Smooth muscle cell (in vitro differentiated cells): Measurements from ENCODE around the gene TASL. TPM values are rescaled to one million over a fixed set of nuclear protein-coding genes. Genes with fewer than 3 reads are reported as not detected.

Experiments
- DNase-seq: peaks from one replicate; lab custom pipeline; 2025; ENCODE audit not compliant: unreplicated experiment; lab: John Stamatoyannopoulos, UW
- H2AFZ ChIP-seq: fragments of 200-600 bp; sonication (generic); 2 replicates; pipeline ENCODE4 v1.6.0; 2016; ENCODE audit warnings: antibody characterized with exemption, low read depth, mild to moderate bottlenecking
- H3F3A ChIP-seq: fragments of 200-600 bp; sonication (generic); 2 replicates; pipeline ENCODE4 v1.6.0; 2017; ENCODE audit warnings: antibody characterized with exemption, low read depth
- H3K27ac ChIP-seq: fragments of 200-600 bp; sonication (generic); 2 replicates; pipeline ENCODE4 v1.5.1; 2016; ENCODE audit warnings: low read depth, mild to moderate bottlenecking
- H3K27me3 ChIP-seq: fragments of 200-600 bp; sonication (generic); 2 replicates; pipeline ENCODE4 v1.6.1; 2016; ENCODE audit warnings: low read depth, mild to moderate bottlenecking
- H3K36me3 ChIP-seq: fragments of 200-600 bp; sonication (generic); 2 replicates; pipeline ENCODE4 v1.5.1; 2016; ENCODE audit warnings: low read depth
- H3K4me1 ChIP-seq: fragments of 200-600 bp; sonication (generic); 2 replicates; pipeline ENCODE4 v1.5.1; 2016; ENCODE audit warnings: low read depth
- H3K4me2 ChIP-seq: fragments of 200-600 bp; sonication (generic); 2 replicates; pipeline ENCODE4 v1.6.0; 2016; ENCODE audit warnings: mild to moderate bottlenecking
- H3K4me3 ChIP-seq: fragments of 200-600 bp; sonication (generic); 2 replicates; pipeline ENCODE4 v1.5.1; 2016; ENCODE audit warnings: mild to moderate bottlenecking
- H3K79me2 ChIP-seq: fragments of 200-600 bp; sonication (generic); 2 replicates; pipeline ENCODE4 v1.6.0; 2016; ENCODE audit warnings: low read depth, mild to moderate bottlenecking
- H3K9ac ChIP-seq: fragments of 200-600 bp; sonication (generic); 2 replicates; pipeline ENCODE4 v1.6.0; 2016; ENCODE audit warnings: low read depth
- H3K9me3 ChIP-seq: fragments of 200-600 bp; sonication (generic); replicated peaks from 2 replicates; pipeline ENCODE4 v1.5.1; 2016; ENCODE audit warnings: low read depth
- H4K20me1 ChIP-seq: fragments of 200-600 bp; sonication (generic); 2 replicates; pipeline ENCODE4 v1.6.0; 2016; ENCODE audit warnings: low read depth
- CTCF ChIP-seq: fragments of 200-600 bp; sonication (generic); IDR thresholded peaks from 2 replicates; pipeline ENCODE4 v1.5.1; 2017; ENCODE audit warnings: borderline replicate concordance, mild to moderate bottlenecking, antibody characterized with exemption; ENCODE audit not compliant: insufficient read depth, poor library complexity, severe bottlenecking
- WGBS: methylation state at CpG from one replicate; pipeline ENCODE4 v1.1.7; 2016; ENCODE audit warnings: low lambda C conversion rate; 5-methylcytosine and 5-hydroxymethylcytosine counted together
- polyA plus RNA-seq: library from polyadenylated mRNA; unstranded; fragments of >200 nt; fragmentation: Nextera tagmentation; extraction: Ambion mirVana; gene quantifications from 2 replicates; pipeline ENCODE4 v1.2.1, GENCODE V29; 2016
- total RNA-seq: library from RNA; depleted of rRNA; stranded (reverse); fragments of >200 nt; gene quantifications from 2 replicates; pipeline ENCODE4 v1.2.3, GENCODE V29; 2014

TASL gene
- total and polyA plus RNA-seq, 2 experiments from 2014 or later = not detected

- Histone ChIP-seq H2AFZ (no peak overlapping the region), H3K27ac (no peak overlapping the region)
- WGBS = 72% methylated on average over 3 of the region's 3 CpGs
Measured at GRCh38 chrX:30592831-30593230, 15.3 kb upstream of the TASL start.

GRCh38 chrX:30590368-30590767, 12.8 kb upstream of the TASL start:
- H3K27ac ChIP-seq = no peak overlapping the region
- H3K9me3 ChIP-seq = no peaks in the 10 kb centered on the region
- no peak for TF ChIP-seq CTCF
- no peak overlapping the region for H3K4me2 ChIP-seq
- H4K20me1 ChIP-seq = no peaks in the 10 kb centered on the region
- no peaks in the 10 kb centered on the region for H3K27me3 ChIP-seq
- no peaks in the 10 kb centered on the region for H3K4me1 ChIP-seq
- 79% methylated on average over 3 of the region's 3 CpGs for WGBS
- no peaks in the 10 kb centered on the region for H3K36me3 ChIP-seq
- H3F3A ChIP-seq = no peaks in the 10 kb centered on the region
- no peak overlapping the region for H3K4me3 ChIP-seq
- H2AFZ ChIP-seq = no peak overlapping the region
- H3K79me2 ChIP-seq = no peaks in the 10 kb centered on the region
- no peak overlapping the region for H3K9ac ChIP-seq
- no peak for DNase-seq

More at GRCh38 chrX:30592831-30593230, 15.3 kb upstream of the TASL start:
- no peaks in the 10 kb centered on the region for H3K4me1 ChIP-seq
- H3K79me2 ChIP-seq = no peaks in the 10 kb centered on the region
- H3K4me2 ChIP-seq = no peak overlapping the region
- no peaks in the 10 kb centered on the region for H3F3A ChIP-seq
- H3K4me3 ChIP-seq = no peak overlapping the region
- no peak for DNase-seq
- no peaks in the 10 kb centered on the region for H3K36me3 ChIP-seq
- no peak overlapping the region for H3K9ac ChIP-seq
- H3K9me3 ChIP-seq = no peaks in the 10 kb centered on the region
- no peak for TF ChIP-seq CTCF
- no peaks in the 10 kb centered on the region for H4K20me1 ChIP-seq
- no peaks in the 10 kb centered on the region for H3K27me3 ChIP-seq

- Histone ChIP-seq H3K27me3 (no peaks in the 10 kb centered on the region), H3K9me3 (no peaks in the 10 kb centered on the region), H3F3A (no peaks in the 10 kb centered on the region), H3K9ac (no peak overlapping the region), H3K79me2 (no peaks in the 10 kb centered on the region), H3K27ac (no peak overlapping the region), H3K4me1 (no peaks in the 10 kb centered on the region), H2AFZ (no peak overlapping the region), H3K36me3 (no peaks in the 10 kb centered on the region), H3K4me3 (no peak overlapping the region), H3K4me2 (no peak overlapping the region), H4K20me1 (no peaks in the 10 kb centered on the region)
- WGBS = 66% methylated on average over 5 of the region's 5 CpGs
- TF ChIP-seq CTCF = no peak
- DNase-seq = no peak
Measured at GRCh38 chrX:30589146-30589888, 11.8 kb upstream of the TASL start.

GRCh38 chrX:30586516-30586915, 8.9 kb upstream of the TASL start:
- no peak overlapping the region for H3K4me3 ChIP-seq
- H3F3A ChIP-seq = no peaks in the 10 kb centered on the region
- WGBS = 42% methylated on average over 1 of the region's 1 CpG
- no peak for DNase-seq
- H3K79me2 ChIP-seq = no peaks in the 10 kb centered on the region
- TF ChIP-seq CTCF = no peak
- no peaks in the 10 kb centered on the region for H3K4me1 ChIP-seq
- no peak overlapping the region for H3K9ac ChIP-seq
- no peak overlapping the region for H2AFZ ChIP-seq
- H3K4me2 ChIP-seq = no peak overlapping the region
- no peaks in the 10 kb centered on the region for H4K20me1 ChIP-seq
- no peaks in the 10 kb centered on the region for H3K27me3 ChIP-seq
- no peaks in the 10 kb centered on the region for H3K9me3 ChIP-seq
- H3K36me3 ChIP-seq = no peaks in the 10 kb centered on the region
- no peak overlapping the region for H3K27ac ChIP-seq
